NCI-H146 (cell line): ENCODE data around the gene CARMIL1.

Source experiments
- DNase-seq: peaks from one replicate; lab custom pipeline; 2025; lab: John Stamatoyannopoulos, UW

Gene CARMIL1

GRCh38 chr6:25278914-25279747 is at the start of gene CARMIL1:
TSS of gene CARMIL1 (plus strand) at chr6:25279374. CDS start at chr6:25279796, 422 bp downstream.
- DNase-seq: peak; percentile 94

GRCh38 chr6:25229671-25230321 is 49.4 kb upstream of the CARMIL1 start:
- no peak for DNase-seq

- no peak for DNase-seq
These were observed 46.7 kb upstream of the CARMIL1 start for GRCh38 chr6:25232479-25232878.

- no peak for DNase-seq
These were observed 45.9 kb upstream of the CARMIL1 start for GRCh38 chr6:25233226-25233625.

- no peak for DNase-seq
These were observed 41.6 kb upstream of the CARMIL1 start for GRCh38 chr6:25237579-25237978.

GRCh38 chr6:25239059-25239458 is 40.1 kb upstream of the CARMIL1 start:
- no peak for DNase-seq

GRCh38 chr6:25239498-25239897 is 39.7 kb upstream of the CARMIL1 start:
- DNase-seq: no peak

GRCh38 chr6:25242567-25242966 is 36.6 kb upstream of the CARMIL1 start:
- DNase-seq: peak; percentile 84

GRCh38 chr6:25244865-25245264 is 34.3 kb upstream of the CARMIL1 start:
- DNase-seq: no peak

GRCh38 chr6:25248123-25248522 is 31.1 kb upstream of the CARMIL1 start:
- DNase-seq: no peak

- DNase-seq: no peak
These were observed 30.0 kb upstream of the CARMIL1 start for GRCh38 chr6:25249133-25249532.

GRCh38 chr6:25250878-25251277 is 28.3 kb upstream of the CARMIL1 start:
- DNase-seq: peak; percentile 48

GRCh38 chr6:25251426-25251825 is 27.7 kb upstream of the CARMIL1 start:
- DNase-seq: no peak

GRCh38 chr6:25253351-25253750 is 25.8 kb upstream of the CARMIL1 start:
- peak; percentile 58 for DNase-seq

- no peak for DNase-seq
These were observed 24.5 kb upstream of the CARMIL1 start for GRCh38 chr6:25254671-25255070.

GRCh38 chr6:25257686-25258348 is 21.4 kb upstream of the CARMIL1 start:
- DNase-seq: peak; percentile 35

- no peak for DNase-seq
These were observed 19.4 kb upstream of the CARMIL1 start for GRCh38 chr6:25259756-25260155.

- DNase-seq: no peak
These were observed 15.5 kb upstream of the CARMIL1 start for GRCh38 chr6:25263657-25264056.

GRCh38 chr6:25266456-25267100 is 12.6 kb upstream of the CARMIL1 start:
- DNase-seq: no peak

GRCh38 chr6:25267662-25268061 is 11.5 kb upstream of the CARMIL1 start:
- DNase-seq: no peak

- DNase-seq: peak; percentile 79
These were observed 8.6 kb upstream of the CARMIL1 start for GRCh38 chr6:25270559-25270958.

GRCh38 chr6:25275436-25275835 is 3.7 kb upstream of the CARMIL1 start:
- DNase-seq: no peak
